K562 (cell line): ENCODE data around the gene LPGAT1. TPM values are rescaled to one million over a fixed set of nuclear protein-coding genes. Genes with fewer than 3 reads are reported as not detected.
A peak's percentile ranks its signal among the peaks of the same experiment; 100 is the strongest.

Experiments
- ATF6 ChIP-seq: sonication (generic); formaldehyde crosslinking; IDR thresholded peaks from 2 replicates; pipeline ENCODE4 v1.4.0; 2020; ENCODE audit warnings: mild to moderate bottlenecking, missing genetic modification reagents
- CBX3 ChIP-seq, 2 experiments: IDR thresholded peaks; 1 replicate in 1 of 2; 2 replicates in 1 of 2; pipeline ENCODE4 v1.6.1; 2012; ENCODE audit warnings: inconsistent platforms in 2 of 2, low read length in 2 of 2, borderline replicate concordance in 1 of 2, control low read depth in 1 of 2
- CBX8 ChIP-seq: fragments of 200-600 bp; sonication (generic); IDR thresholded peaks from 2 replicates; pipeline ENCODE4 v1.6.1; 2012; ENCODE audit warnings: borderline replicate concordance, mixed run types, low read depth, mild to moderate bottlenecking, moderate library complexity, mixed read lengths, low read length, control low read depth, inconsistent platforms; ENCODE audit not compliant: poor library complexity, severe bottlenecking; ENCODE audit errors: extremely low read depth
- HMG20A ChIP-seq: fragments of 450-650 bp; formaldehyde crosslinking; conservative IDR thresholded peaks from 2 replicates; pipeline ENCODE4 v1.4.0; 2020; ENCODE audit warnings: mild to moderate bottlenecking, mixed read lengths
- NEUROD1 ChIP-seq: fragments of 150-350 bp; IDR thresholded peaks from 2 replicates; pipeline ENCODE4 v1.6.1; 2014; ENCODE audit warnings: borderline replicate concordance, low read length, low read depth; ENCODE audit not compliant: partially characterized antibody
- NFYB ChIP-seq: IDR thresholded peaks from 2 replicates; pipeline ENCODE4 v1.6.1; 2011; ENCODE audit warnings: mild to moderate bottlenecking, moderate library complexity; ENCODE audit not compliant: insufficient read length; ENCODE audit errors: extremely low read depth
- PURB ChIP-seq: sonication (generic); formaldehyde crosslinking; IDR thresholded peaks from 2 replicates; pipeline ENCODE4 v1.9.0; 2021; ENCODE audit warnings: low read depth, mild to moderate bottlenecking, missing genetic modification reagents
- SLC30A9 ChIP-seq: fragments of 250-450 bp; sonication (Bioruptor Pico); IDR thresholded peaks from 2 replicates; pipeline ENCODE4 v1.8.0; 2022; ENCODE audit warnings: mild to moderate bottlenecking, moderate library complexity
- SOX6 ChIP-seq: fragments of 450-650 bp; IDR thresholded peaks from 2 replicates; pipeline ENCODE4 v1.6.1; 2014; ENCODE audit warnings: mild to moderate bottlenecking
- TCF15 ChIP-seq: fragments of 250-450 bp; sonication (Bioruptor Pico); IDR thresholded peaks from 2 replicates; pipeline ENCODE4 v1.8.0; 2022; ENCODE audit warnings: moderate library complexity, mild to moderate bottlenecking, inconsistent platforms
- VEZF1 ChIP-seq: fragments of 200-800 bp; sonication (Bioruptor generic); IDR thresholded peaks from 2 replicates; pipeline ENCODE4 v1.6.1; 2017; ENCODE audit warnings: missing genetic modification characterization, missing compliant biosample characterization
- ZBTB33 ChIP-seq: sonication (generic); formaldehyde crosslinking; IDR thresholded peaks from 2 replicates; pipeline ENCODE4 v1.8.1; 2023; ENCODE audit warnings: mild to moderate bottlenecking, missing genetic modification reagents
- ZHX1 ChIP-seq: fragments of 150-350 bp; conservative IDR thresholded peaks from 2 replicates; pipeline ENCODE4 v1.6.1; 2014; ENCODE audit warnings: low read length
- ZNF212 ChIP-seq: fragments of 450-650 bp; formaldehyde crosslinking; IDR thresholded peaks from 2 replicates; pipeline ENCODE4 v1.4.0; 2020; ENCODE audit warnings: mild to moderate bottlenecking
- ZNF24 ChIP-seq: fragments of 450-650 bp; IDR thresholded peaks from 2 replicates; pipeline ENCODE4 v1.6.1; 2016
- ZNF253 ChIP-seq: fragments of 250-450 bp; sonication (Bioruptor Pico); conservative IDR thresholded peaks from 2 replicates; pipeline ENCODE4 v1.6.1; 2021; ENCODE audit warnings: mild to moderate bottlenecking
- ZNF766 ChIP-seq: fragments of 200-800 bp; sonication (Bioruptor generic); conservative IDR thresholded peaks from 2 replicates; pipeline ENCODE4 v1.6.1; 2016; ENCODE audit warnings: missing genetic modification characterization, missing compliant biosample characterization
- ZNF785 ChIP-seq: fragments of 250-450 bp; sonication (Bioruptor Pico); IDR thresholded peaks from 2 replicates; pipeline ENCODE4 v1.4.0; 2020; ENCODE audit warnings: mild to moderate bottlenecking
- polyA plus RNA-seq, 8 experiments: library from polyadenylated mRNA; depleted of rRNA in 4 of 8; stranded (reverse) in 5 of 8; unstranded in 3 of 8; fragments of >200 nt; fragmentation: Nextera tagmentation in 2 of 8; fragmentation: Illumina TruSeq in 1 of 8; extraction: Ambion mirVana in 2 of 8; extraction: Trizol in 1 of 8; gene quantifications; 2 replicates each; pipeline versions ENCODE4 v1.2.1 to v1.2.3, GENCODE V29; 2011 to 2014; ENCODE audit warnings: inconsistent platforms in 1 of 8, missing spikeins in 1 of 8
- total RNA-seq, 7 experiments: library from RNA; depleted of rRNA in 6 of 7; stranded (reverse); fragments of >200 nt in 6 of 7; fragmentation: Illumina TruSeq in 2 of 7; extraction: Trizol in 2 of 7; gene quantifications; 2 replicates each; pipeline versions ENCODE4 v1.2.1 to v1.2.3, GENCODE V29; 2011 to 2021; ENCODE audit warnings: low replicate concordance in 1 of 7

LPGAT1 gene
- total and polyA plus RNA-seq, 9 of the 15 experiments (the other 6 are each of a cell fraction or from before 2014, with no cell fraction given): 5.7 to 31.4 (median 16.3) TPM

- TF ChIP-seq ZBTB33 (CRISPR knock-in tag) (peak; percentile 54; the same call in 1 of the 2 replicates), VEZF1 (peak; percentile 55), ZNF212 (CRISPR knock-in tag) (no peak), ZNF785 (CRISPR knock-in tag) (no peak), SOX6 (peak; percentile 27; the same call in 1 of the 2 replicates), PURB (CRISPR knock-in tag) (no peak), TCF15 (CRISPR knock-in tag) (no peak), SLC30A9 (no peak), ATF6 (CRISPR knock-in tag) (no peak), ZNF766 (CRISPR knock-in tag) (no peak), HMG20A (0 out of 2 replicates have a peak, but pooled peaks have one; percentile 35), NFYB (no peak), NEUROD1 (peak; percentile 31), ZHX1 (peak; percentile 81), CBX3 (IDR thresholded peaks at IDR 0.05; ENCODE audit: borderline replicate concordance in 1 of 2, low read length in 2 of 2) (no peak; a peak in 1 of 3 replicates), CBX8 (no peak), ZNF24 (no peak; the same call in 1 of the 2 replicates), ZNF253 (CRISPR knock-in tag) (no peak)
Observed at GRCh38 chr1:211698161-211699026, 132.2 kb downstream of the LPGAT1 start (continued).
